K562 (cell line): ENCODE measurements around the gene MALAT1. TPM values are rescaled to one million over a fixed set of nuclear protein-coding genes. Genes with fewer than 3 reads are reported as not detected.

Experiments used
- DDX20 ChIP-seq: fragments of 450-650 bp; IDR thresholded peaks from 2 replicates; pipeline ENCODE4 v1.6.1; 2016; ENCODE audit warnings: missing genetic modification characterization, low read depth, mild to moderate bottlenecking, missing compliant biosample characterization, moderate library complexity
- DMBX1 ChIP-seq: fragments of 250-450 bp; sonication (Bioruptor Pico); IDR thresholded peaks from 2 replicates; pipeline ENCODE4 v1.8.0; 2022; ENCODE audit warnings: inconsistent platforms, mild to moderate bottlenecking, moderate library complexity, borderline replicate concordance
- FOXA3 ChIP-seq, 2 experiments: fragments of 450-650 bp in 1 of 2; sonication (generic) in 1 of 2; formaldehyde crosslinking; IDR thresholded peaks in 1 of 2; conservative IDR thresholded peaks in 1 of 2; 2 replicates each; pipeline versions ENCODE4 v1.4.0 to v1.8.0; 2020 to 2022; ENCODE audit warnings: mild to moderate bottlenecking in 2 of 2, missing genetic modification reagents in 1 of 2
- GATAD2B ChIP-seq: fragments of 450-650 bp; IDR thresholded peaks from 2 replicates; pipeline ENCODE4 v1.6.1; 2017; ENCODE audit warnings: mild to moderate bottlenecking, borderline replicate concordance
- KHSRP ChIP-seq: fragments of 450-650 bp; IDR thresholded peaks from 2 replicates; pipeline ENCODE4 v1.6.1; 2017
- L3MBTL2 ChIP-seq: fragments of 450-650 bp; IDR thresholded peaks from 2 replicates; pipeline ENCODE4 v1.6.1; 2016; ENCODE audit warnings: mild to moderate bottlenecking, moderate library complexity
- MTA3 ChIP-seq: fragments of 450-650 bp; formaldehyde crosslinking; IDR thresholded peaks from 2 replicates; pipeline ENCODE4 v1.6.1; 2017; ENCODE audit warnings: mild to moderate bottlenecking, borderline replicate concordance
- NFE2 ChIP-seq: IDR thresholded peaks from 2 replicates; pipeline ENCODE4 v1.6.1; 2014; ENCODE audit warnings: antibody characterized with exemption, low read depth
- SIX5 ChIP-seq, 2 experiments: IDR thresholded peaks; 2 replicates each; pipeline ENCODE4 v1.6.1; 2011; ENCODE audit warnings: low read length in 2 of 2, borderline replicate concordance in 1 of 2, low read depth in 1 of 2, mild to moderate bottlenecking in 1 of 2, moderate library complexity in 1 of 2; ENCODE audit not compliant: insufficient read depth in 1 of 2
- STAT5B ChIP-seq: fragments of 250-450 bp; sonication (Bioruptor Pico); IDR thresholded peaks from 2 replicates; pipeline ENCODE4 v1.8.0; 2021; ENCODE audit warnings: mild to moderate bottlenecking, inconsistent platforms
- ZC3H8 ChIP-seq: fragments of 450-650 bp; IDR thresholded peaks from 2 replicates; pipeline ENCODE4 v1.6.1; 2017
- ZNF274 ChIP-seq: IDR thresholded peaks from 2 replicates; pipeline ENCODE4 v1.6.1; 2011; ENCODE audit warnings: low read depth, mild to moderate bottlenecking, low read length, moderate library complexity, borderline replicate concordance
- ZNF347 ChIP-seq: fragments of 450-650 bp; formaldehyde crosslinking; IDR thresholded peaks from 2 replicates; pipeline ENCODE4 v1.4.0; 2020; ENCODE audit warnings: low read depth, mild to moderate bottlenecking, moderate library complexity
- ZNF644 ChIP-seq: fragments of 200-800 bp; sonication (Bioruptor generic); IDR thresholded peaks from 2 replicates; pipeline ENCODE4 v1.6.1; 2016; ENCODE audit warnings: low read depth, missing genetic modification characterization, missing compliant biosample characterization
- polyA plus RNA-seq, 8 experiments: library from polyadenylated mRNA; depleted of rRNA in 4 of 8; stranded (reverse) in 5 of 8; unstranded in 3 of 8; fragments of >200 nt; fragmentation: Nextera tagmentation in 2 of 8; fragmentation: Illumina TruSeq in 1 of 8; extraction: Ambion mirVana in 2 of 8; extraction: Trizol in 1 of 8; gene quantifications; 2 replicates each; pipeline versions ENCODE4 v1.2.1 to v1.2.3, GENCODE V29; 2011 to 2014; ENCODE audit warnings: inconsistent platforms in 1 of 8, missing spikeins in 1 of 8
- total RNA-seq, 7 experiments: library from RNA; depleted of rRNA in 6 of 7; stranded (reverse); fragments of >200 nt in 6 of 7; fragmentation: Illumina TruSeq in 2 of 7; extraction: Trizol in 2 of 7; gene quantifications; 2 replicates each; pipeline versions ENCODE4 v1.2.1 to v1.2.3, GENCODE V29; 2011 to 2021; ENCODE audit warnings: low replicate concordance in 1 of 7
- TF ChIP-seq, protein P1 (sequence below): fragments of 450-650 bp; formaldehyde crosslinking; IDR thresholded peaks from 2 replicates; pipeline ENCODE4 v1.4.0; 2020; ENCODE audit warnings: mild to moderate bottlenecking
- TF ChIP-seq, protein P2 (sequence below): fragments of 450-650 bp; IDR thresholded peaks from 2 replicates; pipeline ENCODE4 v1.6.1; 2017; ENCODE audit warnings: antibody characterized with exemption
- TF ChIP-seq, protein P3 (sequence below): sonication (generic); formaldehyde crosslinking; IDR thresholded peaks from 2 replicates; pipeline ENCODE4 v1.8.0; 2022; ENCODE audit warnings: mild to moderate bottlenecking, missing genetic modification reagents
- TF ChIP-seq, protein P4 (sequence below), 2 experiments: IDR thresholded peaks in 1 of 2; conservative IDR thresholded peaks in 1 of 2; 2 replicates each; pipeline ENCODE4 v1.6.1; 2016; ENCODE audit warnings: low read depth in 2 of 2, mild to moderate bottlenecking in 1 of 2, missing compliant biosample characterization in 1 of 2, missing genetic modification characterization in 1 of 2, moderate library complexity in 1 of 2
- TF ChIP-seq, protein P5 (sequence below): sonication (generic); formaldehyde crosslinking; IDR thresholded peaks from 2 replicates; pipeline ENCODE4 v1.8.0; 2022; ENCODE audit warnings: missing genetic modification reagents, mild to moderate bottlenecking, moderate library complexity, borderline replicate concordance

Gene MALAT1
- total and polyA plus RNA-seq, 9 of the 15 experiments (the other 6 are each of a cell fraction or from before 2014, with no cell fraction given): 363 to 8,715 (median 2,351) TPM

DNA sequence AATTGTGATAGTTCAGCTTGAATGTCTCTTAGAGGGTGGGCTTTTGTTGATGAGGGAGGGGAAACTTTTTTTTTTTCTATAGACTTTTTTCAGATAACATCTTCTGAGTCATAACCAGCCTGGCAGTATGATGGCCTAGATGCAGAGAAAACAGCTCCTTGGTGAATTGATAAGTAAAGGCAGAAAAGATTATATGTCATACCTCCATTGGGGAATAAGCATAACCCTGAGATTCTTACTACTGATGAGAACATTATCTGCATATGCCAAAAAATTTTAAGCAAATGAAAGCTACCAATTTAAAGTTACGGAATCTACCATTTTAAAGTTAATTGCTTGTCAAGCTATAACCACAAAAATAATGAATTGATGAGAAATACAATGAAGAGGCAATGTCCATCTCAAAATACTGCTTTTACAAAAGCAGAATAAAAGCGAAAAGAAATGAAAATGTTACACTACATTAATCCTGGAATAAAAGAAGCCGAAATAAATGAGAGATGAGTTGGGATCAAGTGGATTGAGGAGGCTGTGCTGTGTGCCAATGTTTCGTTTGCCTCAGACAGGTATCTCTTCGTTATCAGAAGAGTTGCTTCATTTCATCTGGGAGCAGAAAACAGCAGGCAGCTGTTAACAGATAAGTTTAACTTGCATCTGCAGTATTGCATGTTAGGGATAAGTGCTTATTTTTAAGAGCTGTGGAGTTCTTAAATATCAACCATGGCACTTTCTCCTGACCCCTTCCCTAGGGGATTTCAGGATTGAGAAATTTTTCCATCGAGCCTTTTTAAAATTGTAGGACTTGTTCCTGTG is 3.9 kb downstream of the MALAT1 start (continued):
- peak; percentile 12 to 63; a peak in 2 of 4 replicates for TF ChIP-seq FOXA3 (CRISPR knock-in tag; conservative IDR thresholded peaks at IDR 0.05 in 1 of 2, IDR thresholded peaks at IDR 0.05 in 1 of 2)
- TF ChIP-seq, protein P1, sequence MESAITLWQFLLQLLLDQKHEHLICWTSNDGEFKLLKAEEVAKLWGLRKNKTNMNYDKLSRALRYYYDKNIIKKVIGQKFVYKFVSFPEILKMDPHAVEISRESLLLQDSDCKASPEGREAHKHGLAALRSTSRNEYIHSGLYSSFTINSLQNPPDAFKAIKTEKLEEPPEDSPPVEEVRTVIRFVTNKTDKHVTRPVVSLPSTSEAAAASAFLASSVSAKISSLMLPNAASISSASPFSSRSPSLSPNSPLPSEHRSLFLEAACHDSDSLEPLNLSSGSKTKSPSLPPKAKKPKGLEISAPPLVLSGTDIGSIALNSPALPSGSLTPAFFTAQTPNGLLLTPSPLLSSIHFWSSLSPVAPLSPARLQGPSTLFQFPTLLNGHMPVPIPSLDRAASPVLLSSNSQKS (CRISPR knock-in tag): no peak; the same call in none of the 2 replicates
- TF ChIP-seq, protein P2, sequence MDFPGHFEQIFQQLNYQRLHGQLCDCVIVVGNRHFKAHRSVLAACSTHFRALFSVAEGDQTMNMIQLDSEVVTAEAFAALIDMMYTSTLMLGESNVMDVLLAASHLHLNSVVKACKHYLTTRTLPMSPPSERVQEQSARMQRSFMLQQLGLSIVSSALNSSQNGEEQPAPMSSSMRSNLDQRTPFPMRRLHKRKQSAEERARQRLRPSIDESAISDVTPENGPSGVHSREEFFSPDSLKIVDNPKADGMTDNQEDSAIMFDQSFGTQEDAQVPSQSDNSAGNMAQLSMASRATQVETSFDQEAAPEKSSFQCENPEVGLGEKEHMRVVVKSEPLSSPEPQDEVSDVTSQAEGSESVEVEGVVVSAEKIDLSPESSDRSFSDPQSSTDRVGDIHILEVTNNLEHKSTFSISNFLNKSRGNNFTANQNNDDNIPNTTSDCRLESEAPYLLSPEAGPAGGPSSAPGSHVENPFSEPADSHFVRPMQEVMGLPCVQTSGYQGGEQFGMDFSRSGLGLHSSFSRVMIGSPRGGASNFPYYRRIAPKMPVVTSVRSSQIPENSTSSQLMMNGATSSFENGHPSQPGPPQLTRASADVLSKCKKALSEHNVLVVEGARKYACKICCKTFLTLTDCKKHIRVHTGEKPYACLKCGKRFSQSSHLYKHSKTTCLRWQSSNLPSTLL: 0 out of 2 replicates have a peak, but pooled peaks have one; percentile 30
- peak; percentile 65; the same call in 1 of the 2 replicates for TF ChIP-seq ZC3H8
- no peak for TF ChIP-seq ZNF347 (CRISPR knock-in tag)
- TF ChIP-seq NFE2: no peak; the same call in 1 of the 2 replicates
- TF ChIP-seq, protein P3, sequence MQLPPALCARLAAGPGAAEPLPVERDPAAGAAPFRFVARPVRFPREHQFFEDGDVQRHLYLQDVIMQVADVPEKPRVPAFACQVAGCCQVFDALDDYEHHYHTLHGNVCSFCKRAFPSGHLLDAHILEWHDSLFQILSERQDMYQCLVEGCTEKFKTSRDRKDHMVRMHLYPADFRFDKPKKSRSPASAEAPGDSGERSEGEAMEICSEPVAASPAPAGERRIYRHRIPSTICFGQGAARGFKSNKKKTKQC (CRISPR knock-in tag): no peak
- no peak for TF ChIP-seq SIX5 (IDR thresholded peaks at IDR 0.05; ENCODE audit: borderline replicate concordance in 1 of 2, insufficient read depth in 1 of 2, low read depth in 1 of 2, low read length in 2 of 2)
- no peak for TF ChIP-seq DMBX1 (CRISPR knock-in tag)
- TF ChIP-seq ZNF274: no peak
- TF ChIP-seq, protein P4, sequence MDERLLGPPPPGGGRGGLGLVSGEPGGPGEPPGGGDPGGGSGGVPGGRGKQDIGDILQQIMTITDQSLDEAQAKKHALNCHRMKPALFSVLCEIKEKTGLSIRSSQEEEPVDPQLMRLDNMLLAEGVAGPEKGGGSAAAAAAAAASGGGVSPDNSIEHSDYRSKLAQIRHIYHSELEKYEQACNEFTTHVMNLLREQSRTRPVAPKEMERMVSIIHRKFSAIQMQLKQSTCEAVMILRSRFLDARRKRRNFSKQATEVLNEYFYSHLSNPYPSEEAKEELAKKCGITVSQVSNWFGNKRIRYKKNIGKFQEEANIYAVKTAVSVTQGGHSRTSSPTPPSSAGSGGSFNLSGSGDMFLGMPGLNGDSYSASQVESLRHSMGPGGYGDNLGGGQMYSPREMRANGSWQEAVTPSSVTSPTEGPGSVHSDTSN (CRISPR knock-in tag; IDR thresholded peaks at IDR 0.05; ENCODE audit: low read depth): no peak
- TF ChIP-seq, protein P4 (tag; conservative IDR thresholded peaks at IDR 0.05; ENCODE audit: low read depth): no peak
- TF ChIP-seq KHSRP: peak; percentile 92
- TF ChIP-seq, protein P5, sequence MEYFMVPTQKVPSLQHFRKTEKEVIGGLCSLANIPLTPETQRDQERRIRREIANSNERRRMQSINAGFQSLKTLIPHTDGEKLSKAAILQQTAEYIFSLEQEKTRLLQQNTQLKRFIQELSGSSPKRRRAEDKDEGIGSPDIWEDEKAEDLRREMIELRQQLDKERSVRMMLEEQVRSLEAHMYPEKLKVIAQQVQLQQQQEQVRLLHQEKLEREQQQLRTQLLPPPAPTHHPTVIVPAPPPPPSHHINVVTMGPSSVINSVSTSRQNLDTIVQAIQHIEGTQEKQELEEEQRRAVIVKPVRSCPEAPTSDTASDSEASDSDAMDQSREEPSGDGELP (CRISPR knock-in tag): no peak
- no peak for TF ChIP-seq STAT5B (CRISPR knock-in tag)
- TF ChIP-seq GATAD2B: no peak
- TF ChIP-seq ZNF644 (tag): 0 out of 2 replicates have a peak, but pooled peaks have one; percentile 10
- 0 out of 2 replicates have a peak, but pooled peaks have one; percentile 23 for TF ChIP-seq MTA3
- TF ChIP-seq DDX20: no peak
- TF ChIP-seq L3MBTL2: no peak
